Gastroesophageal sphincter (tissue), 3 donors: Measurements from ENCODE around the gene ZDHHC13.

ENCODE experiments used
- EP300 ChIP-seq: sonication (generic); formaldehyde crosslinking; IDR thresholded peaks from one replicate; pipeline ENCODE4 v1.6.1; 2017; ENCODE audit warnings: antibody characterized with exemption, mild to moderate bottlenecking
- POLR2A ChIP-seq, 2 donors: fragments of 450-650 bp; IDR thresholded peaks; one replicate each; pipeline ENCODE4 v1.6.1; 2017; ENCODE audit warnings: antibody characterized with exemption in 2 of 2, mild to moderate bottlenecking in 2 of 2, moderate library complexity in 1 of 2
- TF ChIP-seq, protein P1 (sequence below), 4 experiments: fragments of 200-600 bp in 2 of 4; fragments of 450-650 bp in 2 of 4; sonication (generic) in 1 of 4; IDR thresholded peaks; one replicate each; pipeline ENCODE4 v1.5.1; 2017 to 2019; ENCODE audit warnings: antibody characterized with exemption in 4 of 4, mild to moderate bottlenecking in 2 of 4, moderate library complexity in 2 of 4

DNA sequence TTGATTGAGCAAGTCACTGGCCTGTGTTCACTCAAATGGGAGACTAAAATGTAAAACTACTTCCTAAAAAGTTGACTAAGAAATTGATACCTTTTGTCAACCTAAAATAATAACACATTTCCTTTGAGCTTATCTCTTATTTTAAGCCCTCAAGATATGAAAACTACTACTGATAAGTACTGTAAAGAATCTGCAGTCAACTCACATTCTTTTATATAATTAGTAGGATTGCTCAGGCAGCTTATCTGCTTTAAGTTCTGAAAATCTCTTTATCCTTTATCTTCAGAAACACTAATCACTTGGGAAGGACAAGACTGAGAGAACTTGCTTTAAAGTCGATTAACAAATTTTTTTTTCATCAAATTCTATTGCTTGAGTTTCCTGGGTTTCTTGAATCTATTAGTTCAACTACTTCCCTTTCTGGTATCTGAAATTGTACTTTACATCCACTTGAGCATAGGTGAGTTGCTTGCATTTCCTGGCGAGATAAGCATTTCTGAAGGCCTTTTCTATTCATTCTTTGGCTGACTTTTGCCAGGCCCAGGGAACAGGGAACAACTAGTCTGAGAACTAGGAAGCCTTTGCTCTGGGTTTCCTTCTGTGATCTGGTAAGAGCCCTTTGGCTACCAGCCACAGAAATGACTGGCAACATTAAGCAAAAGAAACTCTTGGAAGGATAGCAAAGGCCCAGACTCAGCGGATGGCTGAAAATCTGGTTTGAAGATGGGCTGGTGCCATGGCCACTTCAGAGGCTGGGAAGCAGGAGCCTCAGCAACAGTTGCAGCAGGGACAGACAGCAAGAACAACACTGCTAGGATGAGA, 104.1 kb downstream of the ZDHHC13 start:
- TF ChIP-seq, protein P1, sequence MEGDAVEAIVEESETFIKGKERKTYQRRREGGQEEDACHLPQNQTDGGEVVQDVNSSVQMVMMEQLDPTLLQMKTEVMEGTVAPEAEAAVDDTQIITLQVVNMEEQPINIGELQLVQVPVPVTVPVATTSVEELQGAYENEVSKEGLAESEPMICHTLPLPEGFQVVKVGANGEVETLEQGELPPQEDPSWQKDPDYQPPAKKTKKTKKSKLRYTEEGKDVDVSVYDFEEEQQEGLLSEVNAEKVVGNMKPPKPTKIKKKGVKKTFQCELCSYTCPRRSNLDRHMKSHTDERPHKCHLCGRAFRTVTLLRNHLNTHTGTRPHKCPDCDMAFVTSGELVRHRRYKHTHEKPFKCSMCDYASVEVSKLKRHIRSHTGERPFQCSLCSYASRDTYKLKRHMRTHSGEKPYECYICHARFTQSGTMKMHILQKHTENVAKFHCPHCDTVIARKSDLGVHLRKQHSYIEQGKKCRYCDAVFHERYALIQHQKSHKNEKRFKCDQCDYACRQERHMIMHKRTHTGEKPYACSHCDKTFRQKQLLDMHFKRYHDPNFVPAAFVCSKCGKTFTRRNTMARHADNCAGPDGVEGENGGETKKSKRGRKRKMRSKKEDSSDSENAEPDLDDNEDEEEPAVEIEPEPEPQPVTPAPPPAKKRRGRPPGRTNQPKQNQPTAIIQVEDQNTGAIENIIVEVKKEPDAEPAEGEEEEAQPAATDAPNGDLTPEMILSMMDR (IDR thresholded peaks at IDR 0.05) = no peak
- no peak for TF ChIP-seq EP300
- TF ChIP-seq POLR2A (IDR thresholded peaks at IDR 0.05) = no peak
